Mucosa of descending colon (tissue), 3 donors: ENCODE results near the gene RLBP1. TPM values are rescaled to one million over a fixed set of nuclear protein-coding genes. Genes with fewer than 3 reads are reported as not detected.
A peak's percentile ranks its signal among the peaks of the same experiment; 100 is the strongest.

Experiments
- ATAC-seq: fragments of 200-7000 bp; cut with Tn5 transposase; one replicate; pipeline ENCODE4 v1.9.1; 2020; ENCODE audit warnings: mild to moderate bottlenecking, moderate library complexity
- DNase-seq, 3 donors: peaks; one replicate each; pipeline ENCODE4 v3.0.0-alpha.2; 2020
- H3K36me3 ChIP-seq: fragments of 200-600 bp; one replicate; pipeline ENCODE4 v1.8.0; 2021; ENCODE audit warnings: low read depth, mild to moderate bottlenecking
- H3K4me1 ChIP-seq: fragments of 200-600 bp; one replicate; pipeline ENCODE4 v1.8.0; 2021; ENCODE audit warnings: low read depth, mild to moderate bottlenecking
- H3K4me3 ChIP-seq: fragments of 200-600 bp; one replicate; pipeline ENCODE4 v1.8.0; 2021; ENCODE audit warnings: mild to moderate bottlenecking
- H3K9me3 ChIP-seq: fragments of 200-600 bp; one replicate; pipeline ENCODE4 v1.8.0; 2021; ENCODE audit warnings: mild to moderate bottlenecking
- CTCF ChIP-seq: fragments of 200-600 bp; IDR thresholded peaks from one replicate; pipeline ENCODE4 v1.8.0; 2022; ENCODE audit warnings: antibody characterized with exemption, mild to moderate bottlenecking
- intact Hi-C, 2 donors: fragments of 100-400 bp; cut with DNase I in 1 of 2; cut with micrococcal nuclease in 1 of 2; formaldehyde crosslinking; loops; one replicate each; pipeline versions ENCODE4 v1.11.0 to v1.11.1; 2022; cut with DNase I, micrococcal nuclease
- total RNA-seq, 3 donors: library from RNA; stranded (reverse); fragmentation: NEBNext Ultra II Directional in 2 of 3; extraction: Animal tissue kit (Norgen Biotek cat#: 25700) in 2 of 3; gene quantifications; one replicate each; pipeline versions ENCODE4 v1.2.1 to v1.2.4, GENCODE V29; 2021 to 2023
- donor health status: DM: no; HTN: no; CAD: no; lungs with moderate emphysema.
- donor health status: DM: no; HTN: no; CAD: no.
- donor health status: DM: no; HTN: yes; CAD: no.

Gene RLBP1
- total RNA-seq, 3 donors from 2014 or later: 2.1 TPM; not detected in 2

DNA sequence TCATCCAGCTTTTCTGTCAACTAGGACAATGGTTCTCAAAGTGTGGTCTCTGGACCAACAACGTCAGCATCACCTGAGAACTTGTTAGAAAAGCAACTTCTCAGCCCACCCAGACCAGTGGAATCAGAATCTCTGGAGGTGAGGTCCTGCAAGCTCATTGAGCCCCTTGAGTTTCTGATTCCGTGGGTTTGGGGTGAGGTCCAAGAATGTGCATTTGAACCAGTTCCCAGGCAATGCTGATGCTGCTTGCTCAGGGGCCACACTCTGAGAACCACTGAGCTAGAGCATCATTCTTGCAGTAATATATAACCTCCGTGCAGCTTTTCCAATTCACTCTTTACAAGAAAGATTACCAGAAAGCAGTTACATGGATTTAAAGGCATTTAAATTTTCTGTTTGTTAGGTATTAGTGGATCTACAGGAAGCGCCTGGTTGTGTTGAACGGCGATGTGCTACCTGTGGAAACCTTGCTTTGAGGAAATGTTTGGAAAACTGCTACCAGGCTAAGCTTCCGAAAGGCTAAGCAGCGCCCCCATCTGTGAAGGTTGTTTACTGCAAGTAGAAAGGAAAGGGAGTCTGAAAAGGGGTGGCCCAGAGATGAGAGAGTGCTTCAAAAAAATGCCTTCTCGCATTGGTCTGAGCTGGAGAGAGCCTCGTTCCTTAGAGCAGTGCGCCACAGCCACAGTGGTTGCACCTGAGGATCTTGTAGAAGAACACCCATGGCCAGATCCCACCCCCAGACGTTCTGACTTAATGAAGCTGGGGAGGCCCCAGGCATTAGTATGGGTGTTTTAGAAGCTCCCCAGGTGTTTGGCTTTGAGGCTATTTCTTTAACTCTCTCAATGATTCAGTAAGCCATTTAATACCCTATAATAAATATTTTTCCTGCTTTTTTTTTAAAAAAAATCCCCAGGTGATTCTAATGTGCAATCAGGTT is 50.0 kb downstream of the RLBP1 start:
- ATAC-seq: peak; percentile 79
- Histone ChIP-seq H3K4me1 (no peaks in the 10 kb centered on the region), H3K4me3 (no peak overlapping the region), H3K36me3 (no peaks in the 10 kb centered on the region), H3K9me3 (no peaks in the 10 kb centered on the region)
- no peak for TF ChIP-seq CTCF
- peak in 2 of 3 donors; percentile 37 to 72 for DNase-seq
- intact Hi-C loops: loop anchor here (5.0 to 10.0 kb wide), 2 partner anchors 114 to 267 kb away; no protein-coding TSS in a partner anchor

- DNase-seq (no peak), ATAC-seq (no peak)
- TF ChIP-seq CTCF: no peak
- H3K4me3 ChIP-seq: no peak overlapping the region
- H3K9me3 ChIP-seq: no peaks in the 10 kb centered on the region
- no peaks in the 10 kb centered on the region for H3K36me3 ChIP-seq
- H3K4me1 ChIP-seq: no peaks in the 10 kb centered on the region
- intact Hi-C loops: loop anchor here (5.0 to 10.0 kb wide), 2 partner anchors 113 to 266 kb away; no protein-coding TSS in a partner anchor
These were observed 51.0 kb downstream of the RLBP1 start for GRCh38 chr15:89170364-89170763.

- no peak for ATAC-seq
- Histone ChIP-seq H3K9me3 (no peaks in the 10 kb centered on the region), H3K36me3 (no peaks in the 10 kb centered on the region), H3K4me3 (no peak overlapping the region), H3K4me1 (peaks cover 5% of the 10 kb centered on the region)
- DNase-seq: no peak
- TF ChIP-seq CTCF: no peak
- intact Hi-C loops: no loop called here
These were observed 53.0 kb downstream of the RLBP1 start for GRCh38 chr15:89168316-89168833.

DNA sequence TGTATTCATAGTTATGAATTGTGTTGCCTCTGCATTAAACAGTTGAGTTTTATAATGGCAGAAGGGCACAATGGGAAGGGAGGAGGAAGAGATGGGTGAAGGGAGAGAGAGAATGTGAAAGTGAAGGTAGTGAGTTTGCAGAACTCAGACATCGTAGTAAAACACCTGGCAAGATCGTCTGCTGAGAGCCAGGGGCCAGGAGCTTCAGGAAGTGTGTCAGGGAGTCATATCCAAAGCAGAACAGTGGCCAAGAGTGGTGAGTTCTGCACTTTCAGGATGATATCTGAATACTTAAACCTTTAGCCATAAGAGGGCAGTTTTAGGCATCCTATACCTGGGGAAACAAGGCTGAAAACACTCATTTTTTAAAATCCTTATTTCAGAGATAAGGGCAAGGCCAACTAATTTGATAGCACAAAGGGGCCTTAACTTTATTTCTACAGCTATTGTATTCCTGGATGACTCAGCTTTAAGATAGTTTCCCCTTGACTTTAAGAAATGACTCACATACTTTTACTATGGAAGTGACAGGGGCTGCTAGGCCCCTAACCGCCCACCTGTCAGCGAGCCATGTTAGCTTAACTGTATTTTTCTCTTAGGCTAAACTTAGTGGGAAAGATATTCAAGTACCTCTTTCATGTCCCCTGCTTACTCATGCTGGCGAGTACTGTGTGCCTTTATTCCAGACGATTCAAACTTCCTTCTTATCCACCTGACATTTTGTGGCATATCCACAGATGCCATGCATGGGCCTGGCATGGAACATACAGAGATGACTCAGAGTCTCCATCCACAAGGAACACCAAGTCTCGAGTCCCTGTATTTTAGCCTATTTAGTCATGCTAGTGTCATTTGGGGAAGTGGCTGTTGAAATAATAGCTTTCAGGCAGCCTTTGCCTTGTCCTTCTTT is 53.9 kb downstream of the RLBP1 start:
- Histone ChIP-seq H3K4me3 (no peak overlapping the region), H3K9me3 (no peaks in the 10 kb centered on the region), H3K36me3 (no peaks in the 10 kb centered on the region), H3K4me1 (peaks cover 5% of the 10 kb centered on the region)
- TF ChIP-seq CTCF: no peak
- intact Hi-C loops: no loop called here
- DNase-seq (no peak), ATAC-seq (peak; percentile 79)

- no peaks in the 10 kb centered on the region for H3K9me3 ChIP-seq
- peaks cover 5% of the 10 kb centered on the region for H3K4me1 ChIP-seq
- H3K4me3 ChIP-seq: no peak overlapping the region
- TF ChIP-seq CTCF: no peak
- ATAC-seq (no peak), DNase-seq (no peak)
- no peaks in the 10 kb centered on the region for H3K36me3 ChIP-seq
- intact Hi-C loops: no loop called here
These were observed 55.7 kb downstream of the RLBP1 start for GRCh38 chr15:89165677-89166076.
